ENCODE results near the gene PRSS57. TPM values are rescaled to one million over a fixed set of nuclear protein-coding genes. Genes with fewer than 3 reads are reported as not detected.

The PRSS57 gene
- total and polyA plus RNA-seq, 9 donors: 0.07 to 0.33 TPM; not detected in 7

GRCh38 chr19:653425-653824 is 41.8 kb downstream of the PRSS57 start:
- Histone ChIP-seq H3K27me3 (no peaks in the 10 kb centered on the region), H3K4me1 (ENCODE audit: insufficient read depth) (peaks cover 8% of the 10 kb centered on the region), H3K9me3 (no peaks in the 10 kb centered on the region), H3K36me3 (no peaks in the 10 kb centered on the region), H3K27ac (no peak overlapping the region), H3K4me3 (no peak overlapping the region)
- no peak for DNase-seq
- TF ChIP-seq POLR2A (IDR thresholded peaks at IDR 0.05): no peak
- TF ChIP-seq, protein P1, sequence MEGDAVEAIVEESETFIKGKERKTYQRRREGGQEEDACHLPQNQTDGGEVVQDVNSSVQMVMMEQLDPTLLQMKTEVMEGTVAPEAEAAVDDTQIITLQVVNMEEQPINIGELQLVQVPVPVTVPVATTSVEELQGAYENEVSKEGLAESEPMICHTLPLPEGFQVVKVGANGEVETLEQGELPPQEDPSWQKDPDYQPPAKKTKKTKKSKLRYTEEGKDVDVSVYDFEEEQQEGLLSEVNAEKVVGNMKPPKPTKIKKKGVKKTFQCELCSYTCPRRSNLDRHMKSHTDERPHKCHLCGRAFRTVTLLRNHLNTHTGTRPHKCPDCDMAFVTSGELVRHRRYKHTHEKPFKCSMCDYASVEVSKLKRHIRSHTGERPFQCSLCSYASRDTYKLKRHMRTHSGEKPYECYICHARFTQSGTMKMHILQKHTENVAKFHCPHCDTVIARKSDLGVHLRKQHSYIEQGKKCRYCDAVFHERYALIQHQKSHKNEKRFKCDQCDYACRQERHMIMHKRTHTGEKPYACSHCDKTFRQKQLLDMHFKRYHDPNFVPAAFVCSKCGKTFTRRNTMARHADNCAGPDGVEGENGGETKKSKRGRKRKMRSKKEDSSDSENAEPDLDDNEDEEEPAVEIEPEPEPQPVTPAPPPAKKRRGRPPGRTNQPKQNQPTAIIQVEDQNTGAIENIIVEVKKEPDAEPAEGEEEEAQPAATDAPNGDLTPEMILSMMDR (IDR thresholded peaks at IDR 0.05): no peak
- no peak for TF ChIP-seq EP300 (IDR thresholded peaks at IDR 0.05)
- WGBS, 3 donors: 80 to 89% (median 85%) methylated on average over 15 to 17 of the region's 17 CpGs
- intact Hi-C loops (cut with DNase I): no loop called here

DNA sequence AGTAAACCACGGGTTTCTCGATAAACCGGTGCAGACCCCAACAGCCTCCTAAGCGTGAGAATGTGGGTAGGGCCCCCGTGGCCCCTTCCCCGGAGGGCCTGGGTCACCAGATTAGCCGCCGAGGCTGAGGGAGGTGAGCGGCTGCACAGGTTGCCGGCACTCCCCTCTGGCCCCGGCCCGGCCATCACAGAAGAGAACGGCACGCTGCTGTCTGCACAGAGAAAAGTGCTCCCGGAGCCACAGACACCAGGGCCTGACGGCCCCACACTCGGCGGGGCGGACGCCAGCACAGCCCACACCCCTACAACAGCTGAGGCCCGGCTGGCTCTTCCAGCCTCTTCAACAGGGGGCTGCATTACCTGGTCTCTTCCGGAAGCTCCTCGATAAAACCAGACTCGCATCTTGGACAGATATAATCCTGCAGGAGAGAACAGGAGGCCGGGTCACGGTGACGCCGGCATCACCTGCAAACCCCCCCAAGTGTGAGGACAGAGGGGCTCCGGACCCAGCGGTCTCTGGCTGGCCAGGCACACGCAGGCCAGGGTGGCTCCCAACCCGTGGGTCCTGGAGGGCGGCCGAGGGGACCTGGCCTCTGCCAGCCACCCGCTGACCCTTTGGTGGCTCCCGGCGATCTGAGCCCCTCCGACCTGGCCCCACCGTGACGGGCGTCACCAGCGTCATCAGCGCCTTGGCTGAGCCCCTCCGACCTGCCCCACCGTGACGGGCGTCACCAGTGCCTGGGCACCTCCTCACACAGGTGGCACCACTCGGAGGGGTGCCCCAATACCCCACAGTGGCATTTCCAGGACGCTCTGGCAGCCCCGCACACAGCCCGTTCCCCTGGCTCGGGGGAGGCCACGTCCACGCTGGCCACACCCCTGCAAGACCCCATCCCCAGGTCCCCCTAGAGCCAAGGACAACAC is 42.5 kb downstream of the PRSS57 start:
- peaks cover 5% of the 10 kb centered on the region for H3K4me1 ChIP-seq (ENCODE audit: insufficient read depth)
- no peaks in the 10 kb centered on the region for H3K36me3 ChIP-seq
- intact Hi-C loops (cut with DNase I): no loop called here
- no peak overlapping the region for H3K27ac ChIP-seq
- no peak for DNase-seq
- TF ChIP-seq, protein P1 (IDR thresholded peaks at IDR 0.05): no peak
- TF ChIP-seq EP300 (IDR thresholded peaks at IDR 0.05) (no peak), POLR2A (IDR thresholded peaks at IDR 0.05) (no peak)
- WGBS, 3 donors: 87 to 90% (median 88%) methylated on average over 48 to 54 of the region's 54 CpGs
- no peaks in the 10 kb centered on the region for H3K27me3 ChIP-seq
- H3K9me3 ChIP-seq: no peaks in the 10 kb centered on the region
- no peak overlapping the region for H3K4me3 ChIP-seq

DNA sequence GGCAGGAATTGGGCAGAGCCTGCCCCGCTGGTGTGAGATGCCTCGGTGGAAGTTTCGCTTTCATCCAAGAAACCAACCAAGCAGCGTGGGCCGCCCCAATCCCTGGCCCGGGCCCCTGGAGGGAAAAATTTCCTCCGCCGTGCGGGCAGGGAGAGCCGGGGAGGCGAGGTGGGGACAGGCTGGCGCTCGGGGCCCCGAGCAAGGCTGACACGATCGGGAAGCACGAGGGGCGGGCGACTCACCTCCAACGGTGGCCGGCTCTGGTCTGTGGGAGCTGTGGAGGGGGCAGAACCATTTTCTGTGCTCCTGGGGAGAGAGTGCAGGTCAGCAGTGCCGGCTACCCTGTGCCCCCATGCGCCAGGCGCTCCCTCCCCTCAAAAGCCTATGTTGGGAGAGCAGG is 43.3 kb downstream of the PRSS57 start:
- no peak for DNase-seq
- WGBS, 3 donors: 84 to 87% (median 87%) methylated on average over 24 of the region's 24 CpGs
- Histone ChIP-seq H3K27ac (no peak overlapping the region), H3K4me3 (no peak overlapping the region), H3K27me3 (no peaks in the 10 kb centered on the region), H3K9me3 (no peaks in the 10 kb centered on the region), H3K36me3 (no peaks in the 10 kb centered on the region), H3K4me1 (ENCODE audit: insufficient read depth) (peaks cover under 1% of the 10 kb centered on the region)
- intact Hi-C loops (cut with DNase I): no loop called here
- TF ChIP-seq EP300 (IDR thresholded peaks at IDR 0.05): no peak
- TF ChIP-seq, protein P1 (IDR thresholded peaks at IDR 0.05): no peak
- TF ChIP-seq POLR2A (IDR thresholded peaks at IDR 0.05): no peak

GRCh38 chr19:651114-651818 is 44.0 kb downstream of the PRSS57 start:
- no peak for DNase-seq
- no peaks in the 10 kb centered on the region for H3K27me3 ChIP-seq
- 86 to 89% (median 86%) methylated on average over 58 of the region's 58 CpGs for WGBS, 3 donors
- H3K4me3 ChIP-seq: no peak overlapping the region
- no peaks in the 10 kb centered on the region for H3K36me3 ChIP-seq
- H3K4me1 ChIP-seq (ENCODE audit: insufficient read depth): no peaks in the 10 kb centered on the region
- no peak overlapping the region for H3K27ac ChIP-seq
- H3K9me3 ChIP-seq: no peaks in the 10 kb centered on the region
- intact Hi-C loops (cut with DNase I): no loop called here
- TF ChIP-seq POLR2A (IDR thresholded peaks at IDR 0.05) (no peak), EP300 (IDR thresholded peaks at IDR 0.05) (no peak)
- TF ChIP-seq, protein P1 (IDR thresholded peaks at IDR 0.05): no peak
